HG03097 (cell line): ENCODE data around the gene GPR157.
"Not testable (repeated sequence)": the region's sequence is repeated elsewhere in the genome, so short reads cannot be mapped to it uniquely, and the experiment has no call there.

Experiments
- ATAC-seq: cut with Tn5 transposase; IDR thresholded peaks from one replicate; pipeline ENCODE4 v1.9.1; 2021; ENCODE audit not compliant: unreplicated experiment, low FRiP score

GPR157 gene, protein sequence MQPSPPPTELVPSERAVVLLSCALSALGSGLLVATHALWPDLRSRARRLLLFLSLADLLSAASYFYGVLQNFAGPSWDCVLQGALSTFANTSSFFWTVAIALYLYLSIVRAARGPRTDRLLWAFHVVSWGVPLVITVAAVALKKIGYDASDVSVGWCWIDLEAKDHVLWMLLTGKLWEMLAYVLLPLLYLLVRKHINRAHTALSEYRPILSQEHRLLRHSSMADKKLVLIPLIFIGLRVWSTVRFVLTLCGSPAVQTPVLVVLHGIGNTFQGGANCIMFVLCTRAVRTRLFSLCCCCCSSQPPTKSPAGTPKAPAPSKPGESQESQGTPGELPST

DNA sequence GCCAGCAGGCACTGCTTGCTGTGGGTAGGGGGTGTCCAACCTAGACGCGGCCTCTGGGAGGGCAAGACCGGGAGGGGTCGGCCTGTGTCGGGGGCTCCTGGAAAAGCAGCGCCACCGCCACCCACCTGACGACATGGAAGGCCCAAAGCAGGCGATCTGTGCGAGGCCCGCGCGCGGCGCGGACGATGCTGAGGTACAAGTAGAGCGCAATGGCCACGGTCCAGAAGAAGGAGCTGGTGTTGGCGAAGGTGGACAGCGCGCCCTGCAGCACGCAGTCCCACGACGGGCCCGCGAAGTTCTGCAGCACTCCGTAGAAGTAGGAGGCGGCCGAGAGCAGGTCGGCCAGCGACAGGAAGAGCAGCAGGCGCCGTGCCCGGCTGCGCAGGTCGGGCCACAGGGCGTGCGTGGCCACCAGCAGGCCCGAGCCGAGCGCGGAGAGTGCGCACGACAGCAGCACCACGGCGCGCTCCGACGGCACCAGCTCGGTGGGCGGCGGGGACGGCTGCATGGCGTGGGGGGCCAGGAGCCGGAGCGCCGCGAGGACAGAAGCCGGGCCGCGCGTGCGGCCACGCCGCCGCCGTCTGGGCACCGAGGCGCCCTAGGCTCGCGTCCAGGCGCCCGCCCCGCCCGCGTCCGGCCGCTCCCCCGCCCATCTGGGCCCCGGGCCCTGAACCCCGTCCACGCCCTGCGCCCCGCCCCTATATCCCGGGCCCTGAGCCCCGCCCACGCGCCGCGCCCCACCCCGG, at the start of gene GPR157:
TSS of gene GPR157 (minus strand) at position 583 of the 746 bp plus-strand sequence. CDS start at position 508, 75 bp downstream.
- peak; percentile 69 for ATAC-seq

DNA sequence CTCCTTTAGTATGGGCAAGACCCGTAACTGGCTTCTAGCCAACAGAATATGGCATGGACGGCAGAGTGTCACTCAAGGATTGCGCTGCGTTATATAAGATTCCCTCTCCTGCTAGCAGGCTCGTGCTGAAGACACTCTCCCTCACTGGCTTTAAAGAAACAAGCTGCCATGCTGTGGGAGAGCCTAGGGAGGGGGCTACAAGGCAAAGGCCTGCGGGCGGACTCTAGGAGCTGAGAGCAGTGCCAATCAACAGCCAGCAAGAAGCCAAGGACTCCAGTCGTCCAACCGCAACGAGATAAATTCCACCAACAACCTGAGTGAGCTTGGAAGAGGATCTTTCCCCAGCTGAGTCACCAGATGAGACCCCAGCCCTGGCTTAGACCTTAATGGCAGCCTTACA, 45.9 kb upstream of the GPR157 start:
- ATAC-seq = no peak

- no peak for ATAC-seq
Observed at GRCh38 chr1:9174243-9174642, 45.3 kb upstream of the GPR157 start.

- no peak for ATAC-seq
Observed at GRCh38 chr1:9169601-9170137, 40.8 kb upstream of the GPR157 start.

DNA sequence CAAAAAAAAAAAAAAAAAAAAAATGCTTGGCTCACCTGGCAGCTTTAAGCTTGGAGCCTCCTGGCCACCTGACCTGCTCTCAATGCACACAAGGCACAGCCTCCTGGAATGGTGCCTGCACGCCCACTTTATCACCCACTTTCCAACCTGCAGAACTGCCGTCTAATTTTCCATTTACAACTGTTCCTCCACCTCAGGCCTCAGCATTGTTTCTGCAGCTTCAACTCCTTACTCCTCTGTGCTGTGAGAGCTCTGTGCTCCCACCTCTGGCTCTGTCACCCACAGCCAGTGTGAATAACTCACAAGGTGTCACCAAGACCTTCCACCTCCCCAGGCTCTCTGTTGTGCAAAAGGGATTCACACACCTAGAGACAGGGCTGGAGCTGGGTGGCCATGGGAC, 38.7 kb upstream of the GPR157 start:
- ATAC-seq = no peak

- ATAC-seq = no peak
Observed at GRCh38 chr1:9166289-9167235, 37.7 kb upstream of the GPR157 start.

- ATAC-seq = no peak
Observed at GRCh38 chr1:9165396-9165795, 36.5 kb upstream of the GPR157 start.

DNA sequence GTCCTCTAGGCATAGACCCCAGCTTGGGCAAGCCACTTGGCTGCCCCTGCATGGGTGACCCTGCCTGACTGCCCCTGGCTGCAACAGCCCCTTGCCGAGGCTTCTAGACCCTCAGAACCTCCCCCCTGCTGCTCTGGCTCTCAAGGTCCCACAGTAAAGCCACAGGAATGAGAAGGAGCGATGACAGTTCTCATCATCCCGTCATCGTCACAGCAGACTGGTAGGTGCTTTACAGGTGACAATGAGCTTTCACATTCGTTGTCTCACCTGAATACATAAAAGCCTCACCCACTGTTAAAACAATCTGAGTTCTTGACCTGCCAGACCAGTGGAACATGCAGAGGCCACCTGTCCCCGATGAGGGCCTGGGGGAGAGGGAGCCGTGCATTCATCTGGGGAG, 36.0 kb upstream of the GPR157 start:
- ATAC-seq = no peak

- ATAC-seq = no peak
Observed at GRCh38 chr1:9164532-9164900, 35.6 kb upstream of the GPR157 start.

GRCh38 chr1:9161963-9162362, 33.1 kb upstream of the GPR157 start:
- ATAC-seq = no peak

DNA sequence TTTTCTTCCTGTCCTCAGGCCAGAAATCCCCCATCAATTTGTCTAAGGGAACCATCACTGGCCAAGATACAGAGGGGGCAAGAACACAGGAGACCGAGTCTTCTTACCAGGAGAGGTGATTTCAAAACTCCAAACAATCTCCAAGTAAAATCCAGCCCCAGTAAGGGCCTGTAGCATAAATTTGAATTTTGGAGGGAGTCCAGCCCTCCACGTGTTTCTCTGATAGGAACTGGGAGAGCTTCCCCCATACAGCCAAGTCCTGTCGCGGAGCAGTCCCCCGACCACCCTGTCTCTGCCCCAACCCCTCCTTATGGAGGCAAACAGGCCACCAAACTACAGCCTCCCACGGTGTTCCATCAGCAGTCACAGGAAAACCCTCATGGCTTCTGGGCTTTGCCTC, 32.4 kb upstream of the GPR157 start:
- no peak for ATAC-seq

DNA sequence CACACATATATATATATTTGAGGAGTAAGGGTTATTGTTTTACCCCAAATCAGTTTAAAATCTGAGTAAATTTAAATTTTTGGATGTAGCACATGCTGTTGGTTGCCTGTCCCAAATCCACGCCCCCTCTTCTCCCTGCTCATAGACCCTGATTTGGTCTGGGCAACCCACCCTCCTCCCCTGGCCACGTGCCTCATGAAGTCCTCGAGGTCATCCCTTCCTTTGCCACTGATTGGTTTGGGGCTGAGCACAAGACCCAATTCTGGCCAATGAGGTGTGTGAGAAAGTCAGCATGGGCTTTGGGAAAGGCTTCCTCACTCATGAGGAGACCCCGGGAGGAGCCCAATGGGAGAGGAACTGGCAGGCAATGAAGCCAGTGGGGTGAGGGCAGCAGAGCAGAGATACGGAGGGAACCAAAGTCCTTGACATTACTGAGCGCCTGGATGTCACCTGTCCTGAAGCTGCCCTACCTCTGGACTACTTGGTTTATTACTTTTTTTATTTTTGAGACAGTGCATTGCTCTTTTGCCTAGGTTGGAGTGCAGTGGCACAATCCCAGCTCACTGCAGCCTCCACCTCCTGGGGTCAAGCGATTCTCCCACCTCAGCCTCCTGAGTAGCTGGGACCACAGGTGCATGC, 31.3 kb upstream of the GPR157 start:
- no peak for ATAC-seq

- ATAC-seq = no peak
Observed at GRCh38 chr1:9155879-9156278, 27.0 kb upstream of the GPR157 start.

DNA sequence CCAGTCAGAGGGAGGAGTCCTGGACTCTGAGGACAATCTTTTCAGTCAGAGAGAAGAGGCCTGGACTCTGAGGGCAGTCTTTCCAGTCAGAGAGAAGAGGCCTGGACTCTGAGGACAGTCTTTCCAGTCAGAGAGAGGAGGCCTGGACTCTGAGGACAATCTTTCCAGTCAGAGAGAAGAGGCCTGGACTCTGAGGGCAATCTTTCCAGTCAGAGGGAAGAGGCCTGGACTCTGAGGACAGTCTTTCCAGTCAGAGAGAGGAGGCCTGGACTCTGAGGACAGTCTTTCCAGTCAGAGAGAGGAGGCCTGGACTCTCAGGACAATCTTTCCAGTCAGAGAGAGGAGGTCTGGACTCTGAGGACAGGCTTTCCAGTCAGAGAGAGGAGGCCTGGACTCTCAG, 26.5 kb upstream of the GPR157 start:
- not testable (repeated sequence) for ATAC-seq

- no peak for ATAC-seq
Observed at GRCh38 chr1:9153152-9153551, 24.2 kb upstream of the GPR157 start.

- ATAC-seq = no peak
Observed at GRCh38 chr1:9152535-9152934, 23.6 kb upstream of the GPR157 start.

DNA sequence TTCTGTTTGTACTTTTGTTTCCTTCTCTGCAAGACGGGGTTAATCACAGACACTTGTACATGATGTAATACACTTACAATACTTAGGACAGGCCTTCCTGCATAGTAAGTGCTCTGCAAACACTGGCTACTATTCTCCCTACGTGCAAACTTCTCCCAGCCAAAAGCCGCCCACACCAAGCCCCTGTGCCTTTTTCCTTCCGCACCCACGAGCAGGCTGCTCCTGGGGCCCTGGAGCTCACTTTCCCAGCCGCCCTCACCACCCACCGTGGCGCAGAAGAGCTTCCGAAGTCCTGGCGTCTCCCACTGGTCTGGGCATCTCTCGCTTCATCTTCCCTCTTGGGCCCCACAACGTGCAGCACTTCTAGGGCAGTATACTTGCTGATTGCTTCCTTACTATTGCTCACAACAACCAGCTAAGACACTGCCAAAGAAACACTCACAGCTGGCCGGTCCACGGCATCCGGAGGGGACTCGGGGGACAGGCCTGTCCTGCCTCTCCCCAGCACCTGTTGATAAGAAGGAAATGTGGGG, 22.5 kb upstream of the GPR157 start:
- no peak for ATAC-seq

GRCh38 chr1:9150582-9151327, 21.9 kb upstream of the GPR157 start:
- no peak for ATAC-seq

GRCh38 chr1:9149837-9150581, 21.1 kb upstream of the GPR157 start:
- ATAC-seq = no peak
